ENCODE data around the gene WBP1L.

DNA sequence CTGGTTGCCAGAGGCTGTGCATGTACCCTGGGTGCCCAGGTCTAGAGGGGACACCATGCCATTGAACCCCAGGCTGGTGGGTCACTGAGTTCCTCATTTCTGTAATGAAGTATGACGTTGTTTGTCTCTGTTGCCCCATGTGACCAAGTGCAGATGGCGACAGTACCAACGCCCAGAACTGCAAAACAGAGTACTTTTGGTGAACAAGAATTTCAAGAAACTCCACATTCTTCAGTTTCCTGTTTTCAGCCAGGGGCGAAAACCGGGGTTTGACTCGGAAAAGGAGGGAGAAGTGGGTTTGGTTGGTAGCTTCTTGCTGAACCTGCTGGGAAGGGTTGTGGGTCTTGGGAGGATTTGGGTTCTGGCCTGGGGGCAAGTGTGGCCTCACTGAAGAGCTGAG, 75.3 kb downstream of the WBP1L start:
- TF ChIP-seq, protein P1, sequence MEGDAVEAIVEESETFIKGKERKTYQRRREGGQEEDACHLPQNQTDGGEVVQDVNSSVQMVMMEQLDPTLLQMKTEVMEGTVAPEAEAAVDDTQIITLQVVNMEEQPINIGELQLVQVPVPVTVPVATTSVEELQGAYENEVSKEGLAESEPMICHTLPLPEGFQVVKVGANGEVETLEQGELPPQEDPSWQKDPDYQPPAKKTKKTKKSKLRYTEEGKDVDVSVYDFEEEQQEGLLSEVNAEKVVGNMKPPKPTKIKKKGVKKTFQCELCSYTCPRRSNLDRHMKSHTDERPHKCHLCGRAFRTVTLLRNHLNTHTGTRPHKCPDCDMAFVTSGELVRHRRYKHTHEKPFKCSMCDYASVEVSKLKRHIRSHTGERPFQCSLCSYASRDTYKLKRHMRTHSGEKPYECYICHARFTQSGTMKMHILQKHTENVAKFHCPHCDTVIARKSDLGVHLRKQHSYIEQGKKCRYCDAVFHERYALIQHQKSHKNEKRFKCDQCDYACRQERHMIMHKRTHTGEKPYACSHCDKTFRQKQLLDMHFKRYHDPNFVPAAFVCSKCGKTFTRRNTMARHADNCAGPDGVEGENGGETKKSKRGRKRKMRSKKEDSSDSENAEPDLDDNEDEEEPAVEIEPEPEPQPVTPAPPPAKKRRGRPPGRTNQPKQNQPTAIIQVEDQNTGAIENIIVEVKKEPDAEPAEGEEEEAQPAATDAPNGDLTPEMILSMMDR (IDR thresholded peaks at IDR 0.05; ENCODE audit: low read depth, low read length, missing input control): no peak
- TF ChIP-seq, protein P2, sequence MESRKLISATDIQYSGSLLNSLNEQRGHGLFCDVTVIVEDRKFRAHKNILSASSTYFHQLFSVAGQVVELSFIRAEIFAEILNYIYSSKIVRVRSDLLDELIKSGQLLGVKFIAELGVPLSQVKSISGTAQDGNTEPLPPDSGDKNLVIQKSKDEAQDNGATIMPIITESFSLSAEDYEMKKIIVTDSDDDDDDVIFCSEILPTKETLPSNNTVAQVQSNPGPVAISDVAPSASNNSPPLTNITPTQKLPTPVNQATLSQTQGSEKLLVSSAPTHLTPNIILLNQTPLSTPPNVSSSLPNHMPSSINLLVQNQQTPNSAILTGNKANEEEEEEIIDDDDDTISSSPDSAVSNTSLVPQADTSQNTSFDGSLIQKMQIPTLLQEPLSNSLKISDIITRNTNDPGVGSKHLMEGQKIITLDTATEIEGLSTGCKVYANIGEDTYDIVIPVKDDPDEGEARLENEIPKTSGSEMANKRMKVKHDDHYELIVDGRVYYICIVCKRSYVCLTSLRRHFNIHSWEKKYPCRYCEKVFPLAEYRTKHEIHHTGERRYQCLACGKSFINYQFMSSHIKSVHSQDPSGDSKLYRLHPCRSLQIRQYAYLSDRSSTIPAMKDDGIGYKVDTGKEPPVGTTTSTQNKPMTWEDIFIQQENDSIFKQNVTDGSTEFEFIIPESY (IDR thresholded peaks at IDR 0.05): no peak
- TF ChIP-seq JUND (IDR thresholded peaks at IDR 0.05) (no peak), MAX (IDR thresholded peaks at IDR 0.05) (no peak), SP1 (IDR thresholded peaks at IDR 0.05) (no peak), TAF1 (conservative IDR thresholded peaks at IDR 0.05) (no peak), REST (IDR thresholded peaks at IDR 0.05) (no peak), YY1 (IDR thresholded peaks at IDR 0.05) (no peak), RXRA (IDR thresholded peaks at IDR 0.05) (peak in 1 of 2 donors; percentile 33), RAD21 (IDR thresholded peaks at IDR 0.05) (no peak), NR2F2 (IDR thresholded peaks at IDR 0.05) (no peak), FOXA1 (IDR thresholded peaks at IDR 0.05) (no peak), GABPA (IDR thresholded peaks at IDR 0.05 in 1 of 2, conservative IDR thresholded peaks at IDR 0.05 in 1 of 2) (no peak)
- TF ChIP-seq, protein P3, sequence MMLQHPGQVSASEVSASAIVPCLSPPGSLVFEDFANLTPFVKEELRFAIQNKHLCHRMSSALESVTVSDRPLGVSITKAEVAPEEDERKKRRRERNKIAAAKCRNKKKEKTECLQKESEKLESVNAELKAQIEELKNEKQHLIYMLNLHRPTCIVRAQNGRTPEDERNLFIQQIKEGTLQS (IDR thresholded peaks at IDR 0.05): no peak

Data from liver (tissue), 3 donors.